SK-N-SH (cell line): ENCODE measurements around the gene LRTM1.
A peak's percentile ranks its signal among the peaks of the same experiment; 100 is the strongest.

Experiments used
- CTCF ChIP-seq: fragments of 200-600 bp; sonication (generic); IDR thresholded peaks from 2 replicates; pipeline ENCODE4 v1.6.1; 2017; ENCODE audit warnings: antibody characterized with exemption, mild to moderate bottlenecking, moderate library complexity
- ELF1 ChIP-seq: IDR thresholded peaks from 2 replicates; pipeline ENCODE4 v1.4.0; 2012
- EP300 ChIP-seq, 2 experiments: IDR thresholded peaks; 2 replicates each; pipeline versions ENCODE4 v1.4.0 to v1.6.1; 2012; ENCODE audit warnings: borderline replicate concordance in 1 of 2, low read depth in 1 of 2, low read length in 1 of 2
- EZH2phosphoT487 ChIP-seq: fragments of 200-600 bp; sonication (generic); IDR thresholded peaks from 2 replicates; pipeline ENCODE4 v1.6.1; 2017; ENCODE audit warnings: low read depth, mixed run types, mild to moderate bottlenecking, antibody characterized with exemption, moderate library complexity, borderline replicate concordance
- FOXM1 ChIP-seq: IDR thresholded peaks from 2 replicates; pipeline ENCODE4 v1.4.0; 2012; ENCODE audit warnings: low read depth, mild to moderate bottlenecking
- RAD21 ChIP-seq: IDR thresholded peaks from 2 replicates; pipeline ENCODE4 v1.6.1; 2012; ENCODE audit warnings: mild to moderate bottlenecking, low read length
- REST ChIP-seq: IDR thresholded peaks from 2 replicates; pipeline ENCODE4 v1.6.1; 2012; ENCODE audit warnings: mild to moderate bottlenecking, low read depth, low read length, moderate library complexity
- TCF12 ChIP-seq: IDR thresholded peaks from 2 replicates; pipeline ENCODE4 v1.4.0; 2012

GRCh38 chr3:54882129-54882833, 45.6 kb downstream of the LRTM1 start:
- TF ChIP-seq EP300 (IDR thresholded peaks at IDR 0.05; ENCODE audit: borderline replicate concordance in 1 of 2, low read depth in 1 of 2, low read length in 1 of 2) (peak in 1 of 2 experiments; percentile 61; a peak in 1 of 4 replicates), FOXM1 (no peak), CTCF (no peak), REST (no peak), RAD21 (no peak), ELF1 (no peak), EZH2phosphoT487 (no peak), TCF12 (peak; percentile 80)
